Activated T-cell treated with anti-CD3 and anti-CD28 coated beads for 1 hour (primary cell): ENCODE data around the gene AXDND1.
"Not testable (repeated sequence)": the region's sequence is repeated elsewhere in the genome, so short reads cannot be mapped to it uniquely, and the experiment has no call there.

Experiments used
- DNase-seq: peaks from one replicate; pipeline ENCODE4 v3.0.0-alpha.2; 2020; ENCODE audit warnings: low read depth

The AXDND1 gene

DNA sequence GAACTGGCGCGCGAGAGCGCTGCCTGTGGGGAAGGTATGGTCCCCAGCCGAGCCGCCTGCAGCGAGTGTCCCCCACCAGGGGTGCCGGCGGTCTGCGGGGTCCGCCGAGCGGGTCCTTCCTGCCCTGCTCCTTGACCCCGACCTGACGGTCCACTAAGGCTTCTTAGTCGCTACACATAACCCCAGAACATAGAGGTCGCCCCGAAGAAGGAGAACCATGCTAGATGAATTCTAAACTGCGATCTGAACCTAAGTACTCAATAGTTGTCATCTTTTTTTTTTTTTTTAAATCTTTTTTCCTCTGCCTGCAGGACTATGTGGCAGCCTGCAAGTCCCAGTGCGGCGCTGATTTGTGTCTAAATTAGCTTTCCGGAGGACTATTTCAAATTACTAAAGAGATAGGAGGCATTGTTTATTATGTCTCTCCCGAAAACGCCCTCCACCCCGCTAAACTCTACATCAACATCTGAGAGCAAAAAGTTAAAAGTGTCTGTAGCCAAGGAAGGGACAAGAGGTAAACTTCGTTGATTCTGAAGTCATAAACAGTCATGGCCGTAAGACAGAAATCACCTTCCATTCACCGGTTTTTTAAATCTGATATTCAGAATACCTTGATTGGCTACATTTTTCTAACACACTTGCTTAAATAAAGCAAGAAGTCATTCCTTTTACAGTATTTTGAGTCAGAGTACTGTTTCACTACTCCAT lies 476 bp downstream of the AXDND1 start:
- no peak for DNase-seq

DNA sequence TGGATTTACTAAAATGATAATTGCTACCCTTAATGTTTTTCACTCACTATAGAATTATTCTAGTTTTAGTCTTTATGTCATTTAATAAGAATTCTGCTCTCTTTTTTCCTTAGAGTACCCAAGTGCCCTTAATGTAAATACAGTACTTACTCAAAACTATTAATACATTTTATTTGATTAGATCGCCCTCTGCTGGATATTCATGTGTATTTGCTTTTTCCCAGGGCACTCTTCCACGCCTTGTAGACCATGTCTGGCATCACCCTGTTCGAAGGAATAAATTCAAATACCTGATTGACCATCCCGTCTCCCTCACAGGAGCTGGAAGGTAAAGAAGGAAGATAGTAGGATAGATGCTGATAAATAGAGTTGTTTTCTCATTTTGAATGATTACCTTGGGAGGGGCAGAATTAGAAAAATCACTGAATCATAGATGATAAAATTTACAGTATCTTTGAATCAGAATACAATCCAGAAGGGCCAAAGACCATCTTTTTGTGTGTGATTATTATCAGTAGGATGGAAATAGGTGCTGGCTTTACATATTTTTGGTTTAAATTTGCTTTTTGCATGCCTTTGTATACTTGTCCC lies 4.1 kb downstream of the AXDND1 start:
- no peak for DNase-seq

DNA sequence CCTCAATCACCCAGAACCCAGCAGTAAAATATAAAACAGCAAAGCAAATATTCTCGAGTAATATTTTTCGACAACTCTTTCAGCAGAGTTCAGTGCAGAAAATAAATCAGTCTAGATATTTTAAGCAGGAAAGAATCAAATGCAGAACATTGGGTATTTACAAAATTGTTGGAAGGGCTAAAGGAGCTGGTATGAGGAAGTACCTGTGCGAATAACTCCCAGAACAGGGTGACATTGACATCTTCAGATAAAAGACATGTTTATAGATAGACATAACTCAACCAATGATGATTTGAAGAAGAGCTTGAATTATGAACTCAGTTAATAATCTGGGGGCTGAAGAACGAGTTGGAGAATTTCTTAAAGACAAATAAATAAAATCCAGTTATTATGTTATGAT lies 6.4 kb downstream of the AXDND1 start:
- DNase-seq, result no peak

DNA sequence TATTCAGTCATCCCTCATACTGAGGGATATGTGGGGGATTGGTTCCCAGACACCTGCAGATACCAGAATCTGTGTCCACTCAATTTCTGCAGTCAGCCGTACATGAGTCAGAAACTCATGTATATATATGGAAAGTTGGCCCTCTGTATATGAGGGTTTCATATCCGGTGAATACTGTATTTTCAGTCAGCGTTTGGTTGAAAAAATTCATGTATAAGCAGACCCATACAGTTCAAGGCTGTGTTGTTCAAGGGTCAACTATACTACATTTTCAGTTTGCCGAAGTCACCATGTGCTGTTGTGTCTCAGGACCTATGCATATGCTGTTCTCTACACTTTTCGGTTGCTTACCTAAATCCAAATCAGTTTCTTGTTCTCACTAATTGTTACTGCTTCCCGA lies 10.5 kb downstream of the AXDND1 start:
- no peak for DNase-seq

DNA sequence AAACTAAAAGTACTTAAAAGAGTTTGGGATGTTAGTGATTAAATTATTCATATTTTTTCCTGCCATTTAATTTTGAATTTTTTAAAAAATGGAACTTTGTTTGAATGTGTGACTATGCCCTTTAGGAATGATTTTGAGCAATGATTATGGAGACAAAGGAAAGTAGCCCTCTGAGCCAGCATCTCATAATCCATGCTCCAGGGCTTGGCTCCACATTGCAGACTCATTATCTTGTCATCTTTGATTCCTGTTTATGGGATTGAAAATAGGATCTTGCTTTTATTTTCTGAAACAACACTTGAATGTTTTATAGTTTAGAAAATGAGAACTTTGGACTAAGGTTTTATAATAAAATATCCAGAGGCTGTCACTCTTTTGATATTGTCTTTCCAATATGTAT lies 14.5 kb downstream of the AXDND1 start:
- DNase-seq, result no peak

DNA sequence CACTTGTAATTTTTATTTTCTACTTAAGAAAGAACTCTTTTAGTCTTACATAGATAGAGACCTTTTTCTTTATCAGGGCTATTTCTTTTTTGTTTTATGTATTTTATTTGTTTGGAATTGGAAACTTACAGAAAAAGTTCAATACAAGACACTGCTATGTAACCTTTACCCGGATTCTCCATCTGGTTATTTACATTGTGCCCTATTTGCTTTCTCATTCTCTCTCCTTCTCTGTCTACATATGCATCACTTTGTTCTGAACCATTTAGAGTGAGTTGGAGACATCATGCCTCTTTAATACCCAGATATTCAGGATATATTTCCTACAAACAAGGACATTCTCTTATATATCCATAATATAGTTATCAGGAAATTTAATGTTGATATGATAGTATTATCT lies 18.3 kb downstream of the AXDND1 start:
- no peak for DNase-seq

DNA sequence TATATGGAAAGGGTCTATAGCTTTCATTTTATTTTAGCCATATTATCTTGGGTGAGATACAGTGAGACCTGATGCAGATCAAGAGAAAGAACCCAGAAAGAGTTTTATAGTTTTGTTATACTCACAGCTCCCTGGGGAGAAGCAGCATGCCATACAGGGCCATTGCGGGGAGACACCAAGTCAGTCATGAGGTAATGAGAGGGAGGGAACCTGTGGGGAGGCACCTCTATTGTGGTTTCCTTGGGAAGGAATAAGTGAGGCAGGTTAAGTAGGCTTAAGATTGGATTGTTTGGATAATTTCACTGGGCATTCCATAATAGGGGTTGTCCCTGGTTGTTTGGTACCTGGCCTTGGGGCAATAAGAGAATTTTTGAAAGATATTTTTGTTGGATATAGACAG lies 19.7 kb downstream of the AXDND1 start:
- DNase-seq, result no peak

DNA sequence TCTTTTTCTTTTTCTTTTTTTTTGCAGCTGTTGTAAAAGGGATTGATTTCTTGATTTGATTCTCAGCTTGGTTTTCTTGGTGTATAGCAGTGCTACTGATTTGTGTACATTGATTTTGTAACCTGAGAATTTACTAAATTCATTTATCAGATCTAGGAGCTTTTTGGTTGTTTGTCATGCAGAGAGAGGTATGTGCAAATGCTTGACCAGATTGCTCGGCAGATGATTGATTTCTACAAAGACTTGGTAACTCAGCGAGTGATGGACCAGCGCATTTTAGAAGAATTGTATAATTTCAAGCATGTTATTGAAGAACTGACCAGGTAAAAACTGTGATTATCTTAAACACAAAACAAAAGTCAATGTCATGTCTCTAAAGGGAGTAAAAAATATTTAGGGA lies 27.9 kb downstream of the AXDND1 start:
- no peak for DNase-seq

DNA sequence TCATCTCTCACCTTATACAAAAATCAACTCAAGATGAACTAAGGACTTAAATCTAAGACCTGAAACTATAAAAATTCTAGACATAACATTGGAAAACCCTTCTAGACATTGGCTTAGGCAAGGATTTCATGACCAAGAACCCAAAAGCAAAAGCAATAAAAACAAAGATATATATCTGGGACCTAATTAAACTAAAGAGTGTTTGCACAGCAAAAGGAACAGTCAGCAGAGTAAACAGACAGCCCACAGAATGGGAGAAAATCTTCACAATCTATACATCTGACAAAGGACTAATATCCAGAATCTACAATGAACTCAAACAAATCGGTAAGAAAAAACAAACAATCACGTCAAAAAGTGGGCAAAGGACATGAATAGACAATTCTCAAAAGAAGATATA lies 33.6 kb downstream of the AXDND1 start:
- DNase-seq, result not testable (repeated sequence)

DNA sequence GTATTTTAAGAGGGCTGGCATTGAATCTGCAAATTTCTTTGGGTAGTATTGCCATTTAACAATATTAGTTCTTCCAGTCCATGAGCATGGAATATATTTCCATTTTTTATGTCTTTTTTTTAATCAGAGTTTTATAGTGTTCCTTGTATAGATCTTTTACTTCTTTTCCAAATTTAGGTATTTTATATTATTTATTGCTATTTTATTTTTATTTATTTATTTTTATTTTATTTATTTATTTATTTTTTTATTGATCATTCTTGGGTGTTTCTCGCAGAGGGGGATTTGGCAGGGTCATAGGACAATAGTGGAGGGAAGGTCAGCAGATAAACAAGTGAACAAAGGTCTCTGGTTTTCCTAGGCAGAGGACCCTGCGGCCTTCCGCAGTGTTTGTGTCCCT lies 52.0 kb downstream of the AXDND1 start:
- DNase-seq, result not testable (repeated sequence)

DNA sequence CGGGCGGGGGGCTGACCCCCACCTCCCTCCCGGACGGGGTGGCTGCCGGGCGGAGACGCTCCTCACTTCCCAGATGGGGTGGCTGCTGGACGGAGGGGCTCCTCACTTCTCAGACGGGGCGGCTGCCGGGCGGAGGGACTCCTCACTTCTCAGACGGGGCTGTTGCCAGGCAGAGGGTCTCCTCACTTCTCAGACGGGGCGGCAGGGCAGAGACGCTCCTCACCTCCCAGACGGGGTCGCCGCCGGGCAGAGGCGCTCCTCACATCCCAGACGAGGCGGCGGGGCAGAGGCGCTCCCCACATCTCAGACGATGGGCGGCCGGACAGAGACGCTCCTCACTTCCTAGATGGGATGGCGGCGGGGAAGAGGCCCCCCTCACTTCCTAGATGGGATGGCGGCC lies 52.9 kb downstream of the AXDND1 start:
- not testable (repeated sequence) for DNase-seq

DNA sequence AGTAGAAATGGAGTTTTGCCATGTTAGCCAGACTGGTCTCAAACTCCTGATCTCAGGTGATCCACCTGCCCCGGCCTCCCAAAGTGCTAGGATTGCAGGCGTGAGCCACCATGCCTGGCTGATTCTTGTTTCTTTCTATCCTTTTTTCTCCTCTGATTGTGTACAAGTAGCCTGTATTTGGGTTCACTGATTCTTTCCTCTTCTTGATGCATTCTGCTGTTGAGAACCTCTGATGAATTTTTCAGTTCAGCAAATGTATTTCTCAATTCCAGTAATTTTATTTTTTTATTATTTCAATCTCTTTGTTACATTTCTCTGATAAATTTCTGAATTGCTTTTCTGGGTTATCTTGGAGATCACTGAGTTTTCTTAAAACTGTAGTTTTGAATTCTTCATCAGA lies 58.8 kb downstream of the AXDND1 start:
- DNase-seq, result no peak

DNA sequence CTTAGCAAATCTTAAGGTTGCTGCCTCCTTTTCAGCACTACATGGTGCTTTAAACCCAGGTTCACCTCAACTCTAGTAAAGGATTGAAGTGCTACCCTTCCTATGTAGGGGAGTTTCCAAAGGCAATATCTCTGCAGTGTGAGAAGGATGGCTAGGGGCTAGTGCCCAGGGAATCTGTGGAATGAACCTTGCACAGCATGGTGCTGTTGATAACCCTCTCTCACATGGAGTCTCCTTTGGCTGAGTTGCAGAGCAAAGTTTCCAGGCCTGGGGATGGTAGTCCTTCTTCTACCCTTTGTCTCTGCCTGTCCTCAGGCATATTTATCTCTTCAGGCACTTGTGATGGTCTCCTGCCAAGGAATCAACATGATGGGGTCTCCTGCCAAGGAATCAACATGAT lies 59.4 kb downstream of the AXDND1 start:
- DNase-seq, result no peak

DNA sequence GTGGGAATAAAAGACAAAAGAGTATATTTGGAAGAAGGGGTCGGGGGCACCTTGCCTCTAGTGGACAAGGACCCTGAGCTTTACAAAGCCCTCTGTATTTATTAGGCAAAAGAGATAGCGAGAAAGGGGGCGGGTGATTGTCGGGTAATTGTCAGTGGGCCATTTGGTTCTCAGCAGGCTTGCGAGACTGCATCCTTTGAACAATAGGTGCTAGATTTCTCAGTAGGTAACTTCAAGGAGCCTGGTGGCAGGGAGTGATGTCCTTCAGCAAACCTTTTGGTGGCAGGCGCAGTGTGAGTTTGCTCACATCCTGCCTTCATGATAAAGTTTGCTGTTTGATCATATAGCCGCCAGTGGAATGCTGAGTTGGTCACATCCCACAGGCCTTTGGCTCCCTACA lies 71.4 kb downstream of the AXDND1 start:
- no peak for DNase-seq

DNA sequence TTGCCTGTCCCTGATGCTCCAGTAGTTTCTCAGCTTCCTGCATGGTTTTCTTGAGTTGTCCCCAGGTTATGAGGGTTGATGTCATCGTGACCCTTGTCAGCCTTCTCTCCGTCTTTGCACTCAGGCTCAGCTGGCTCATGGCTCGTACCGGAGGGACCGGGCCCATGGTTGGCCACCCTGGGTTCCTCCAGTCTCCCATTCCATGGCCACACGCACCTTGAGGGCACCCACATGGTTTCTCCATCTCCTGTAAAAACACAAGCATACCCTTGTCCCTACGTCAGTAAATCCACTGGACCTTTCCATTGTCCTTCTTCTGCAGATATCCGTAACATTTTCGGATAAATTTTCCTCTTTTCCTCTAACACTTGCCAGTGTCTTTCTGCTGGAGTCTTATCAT lies 73.9 kb downstream of the AXDND1 start:
- DNase-seq, result not testable (repeated sequence)

DNA sequence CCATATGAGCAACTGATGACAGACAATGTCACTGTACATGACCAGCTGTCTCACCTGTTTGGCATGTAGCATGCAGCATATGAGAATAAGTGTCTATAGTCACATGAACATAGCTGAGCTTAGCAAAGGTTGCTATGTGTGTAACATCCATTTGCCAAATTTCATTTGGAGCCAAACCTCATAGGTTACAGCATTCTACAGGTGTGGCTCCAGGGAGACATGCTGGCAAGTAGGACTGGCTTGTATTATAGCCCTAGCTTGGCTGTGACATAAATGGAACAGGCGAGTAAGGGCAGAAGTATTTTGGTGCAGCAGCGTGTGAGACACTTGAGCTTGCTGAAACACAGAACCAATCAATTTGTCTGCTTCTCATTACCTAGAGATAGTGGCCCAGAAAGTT lies 74.5 kb downstream of the AXDND1 start:
- DNase-seq, result not testable (repeated sequence)

DNA sequence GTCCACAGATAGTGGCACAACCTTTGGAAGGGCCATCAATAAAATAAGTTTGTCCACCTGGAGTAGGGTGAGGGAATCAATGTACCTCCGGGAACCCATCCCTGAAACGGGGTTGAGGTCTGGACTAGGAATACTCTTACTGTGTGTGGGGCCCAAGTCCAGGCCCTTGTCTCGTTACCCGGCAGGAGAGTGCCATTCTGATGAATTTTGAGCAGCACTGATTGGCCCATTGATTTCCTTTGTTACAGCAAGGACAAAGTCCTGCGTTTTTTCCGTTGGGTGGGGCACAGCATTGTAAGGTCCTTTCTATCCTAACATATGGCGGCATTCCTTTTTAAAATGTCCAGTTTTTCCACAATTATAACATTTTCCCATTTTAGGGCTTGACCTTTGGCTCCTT lies 75.2 kb downstream of the AXDND1 start:
- DNase-seq, result no peak

DNA sequence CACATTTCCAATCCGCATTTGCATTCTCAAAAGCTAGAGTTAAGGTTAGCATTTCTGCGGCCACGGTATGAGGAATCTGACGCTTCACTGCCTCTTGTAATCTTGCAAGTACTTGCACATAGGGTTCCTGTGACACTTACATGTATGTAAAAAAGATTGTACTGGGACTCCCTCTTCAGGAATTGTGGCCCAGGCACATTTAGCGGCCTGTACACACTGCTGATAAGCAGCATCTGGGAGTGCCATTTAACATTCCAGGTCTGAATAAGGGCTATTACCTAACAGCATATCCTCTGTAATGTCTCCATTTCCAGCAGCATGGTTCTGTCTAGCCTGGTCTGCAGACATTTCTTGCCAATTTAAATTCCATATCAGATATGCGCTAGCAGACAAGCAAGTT lies 75.7 kb downstream of the AXDND1 start:
- no peak for DNase-seq

DNA sequence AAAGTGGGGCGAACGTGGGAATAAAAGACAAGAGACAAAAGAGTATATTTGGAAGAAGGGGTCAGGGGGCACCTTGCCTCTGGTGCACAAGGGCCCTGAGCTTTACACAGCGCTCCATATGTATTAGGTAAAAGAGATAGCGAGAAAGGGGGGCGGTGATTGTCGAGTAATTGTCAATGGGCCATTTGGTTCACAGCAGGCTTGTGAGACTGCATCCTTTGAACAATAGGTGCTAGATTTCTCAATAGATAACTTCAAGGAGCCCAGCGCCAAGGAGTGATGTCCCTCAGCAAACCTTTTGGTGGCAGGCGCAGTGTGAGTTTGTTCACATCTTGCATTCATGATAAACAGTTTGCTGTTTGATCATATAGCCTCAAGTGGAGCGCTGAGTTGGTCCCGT lies 77.1 kb downstream of the AXDND1 start:
- DNase-seq, result not testable (repeated sequence)

DNA sequence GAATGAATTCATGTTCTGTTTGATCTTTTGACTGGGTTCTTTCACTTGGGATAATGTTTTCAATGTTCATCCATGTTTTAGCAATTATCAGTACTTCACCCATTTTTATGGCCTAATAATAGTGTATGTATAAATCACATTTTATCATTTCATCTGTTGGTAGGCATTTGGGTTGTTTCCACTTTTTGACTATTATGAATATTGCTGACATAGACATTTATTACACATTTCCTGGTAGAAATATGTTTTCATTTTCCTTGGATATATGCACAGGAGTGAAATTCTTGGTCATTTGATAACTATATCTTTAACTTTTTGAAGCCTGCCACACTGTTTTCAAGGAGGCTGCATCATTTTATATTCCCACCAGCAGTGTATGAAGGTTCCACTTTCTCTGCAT lies 79.8 kb downstream of the AXDND1 start:
- no peak for DNase-seq

DNA sequence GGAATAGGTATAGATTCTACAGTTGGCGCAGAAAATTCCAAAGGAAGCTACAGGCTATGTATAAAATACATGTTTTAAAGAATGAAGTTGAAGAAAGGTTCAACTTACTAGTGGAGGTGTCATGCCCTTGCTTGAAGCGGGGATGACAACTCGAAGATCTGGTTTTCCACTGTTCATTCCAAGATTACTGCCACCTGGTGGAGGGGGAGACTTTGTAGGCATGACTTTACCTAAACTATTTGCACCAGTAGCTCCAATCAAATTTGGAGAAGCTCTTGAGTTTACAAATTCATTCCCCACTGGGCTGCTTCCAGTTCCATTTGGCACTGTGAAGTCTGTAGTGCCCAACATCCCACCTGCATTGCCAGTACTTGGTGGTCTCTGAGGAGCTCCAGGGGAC lies 81.7 kb downstream of the AXDND1 start:
- no peak for DNase-seq

DNA sequence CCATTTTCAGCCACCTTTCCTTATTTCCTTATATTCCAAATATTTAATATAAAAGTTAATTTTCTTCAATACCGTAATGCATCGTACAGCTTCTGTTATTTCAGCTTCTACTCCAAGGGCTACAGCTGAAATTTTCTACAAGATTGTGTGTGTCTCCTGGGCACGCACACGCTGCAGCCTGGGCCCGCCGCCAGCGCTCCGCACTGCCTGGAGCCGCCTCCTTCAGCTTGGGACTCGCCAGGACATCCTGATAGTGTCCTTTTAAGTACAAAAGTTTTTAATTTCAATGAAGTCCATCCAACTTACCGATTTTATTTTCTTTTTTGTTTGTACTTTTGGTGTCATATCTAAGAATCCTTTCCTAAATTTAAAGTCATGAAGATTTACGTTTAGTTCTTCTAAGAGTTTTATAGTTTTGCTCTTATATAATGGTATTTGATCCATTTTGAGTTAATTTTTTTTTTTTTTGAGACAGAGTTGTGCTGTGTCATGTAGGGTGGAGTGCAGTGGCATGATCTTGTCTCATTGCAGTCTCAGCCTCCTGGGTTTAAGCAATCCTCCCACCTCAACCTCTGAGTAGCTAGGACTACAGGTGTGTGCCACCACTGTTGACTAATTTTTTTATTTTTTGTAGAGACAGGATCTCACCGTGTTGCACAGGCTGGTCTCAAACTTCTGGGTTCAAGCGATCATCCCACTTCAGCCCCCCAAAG lies 82.8 kb downstream of the AXDND1 start:
- no peak for DNase-seq

DNA sequence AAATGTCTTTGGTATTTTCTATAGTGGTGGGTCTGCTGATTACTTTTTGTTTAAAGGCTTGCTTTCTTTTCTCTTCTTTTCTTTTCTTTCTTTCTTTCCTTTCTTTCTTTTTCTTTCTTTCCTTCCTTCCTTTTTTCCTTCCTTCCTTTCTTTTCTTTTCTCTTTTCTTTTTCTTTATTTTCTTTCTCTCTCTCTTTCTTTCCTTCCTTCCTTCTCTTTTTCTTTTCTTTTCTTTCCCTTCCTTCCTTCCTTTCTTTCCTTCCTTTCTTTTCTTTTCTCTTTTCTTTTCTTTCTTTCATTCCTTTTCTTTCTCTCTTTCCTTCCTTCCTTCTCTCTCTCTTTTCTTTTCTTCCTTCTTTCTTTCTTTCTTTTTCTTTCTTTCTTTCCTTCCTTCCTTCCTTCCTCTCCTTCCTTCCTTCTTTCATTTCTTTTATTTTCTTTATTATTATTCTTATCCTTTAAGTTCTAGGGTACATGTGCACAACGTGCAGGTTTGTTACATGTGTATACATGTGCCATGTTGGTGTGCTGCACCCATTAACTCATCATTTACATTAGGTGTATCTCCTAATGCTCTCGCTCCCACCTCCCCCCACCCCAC lies 93.9 kb downstream of the AXDND1 start:
- DNase-seq, result not testable (repeated sequence)
